GM12872 (cell line): ENCODE results near the gene ZC3H15.

Experiments
- TF ChIP-seq, protein P1 (sequence below): IDR thresholded peaks from 3 replicates; pipeline ENCODE4 v1.5.1; 2011; ENCODE audit warnings: low read depth, mild to moderate bottlenecking, low read length, moderate library complexity; ENCODE audit not compliant: insufficient read depth

ZC3H15 gene

DNA sequence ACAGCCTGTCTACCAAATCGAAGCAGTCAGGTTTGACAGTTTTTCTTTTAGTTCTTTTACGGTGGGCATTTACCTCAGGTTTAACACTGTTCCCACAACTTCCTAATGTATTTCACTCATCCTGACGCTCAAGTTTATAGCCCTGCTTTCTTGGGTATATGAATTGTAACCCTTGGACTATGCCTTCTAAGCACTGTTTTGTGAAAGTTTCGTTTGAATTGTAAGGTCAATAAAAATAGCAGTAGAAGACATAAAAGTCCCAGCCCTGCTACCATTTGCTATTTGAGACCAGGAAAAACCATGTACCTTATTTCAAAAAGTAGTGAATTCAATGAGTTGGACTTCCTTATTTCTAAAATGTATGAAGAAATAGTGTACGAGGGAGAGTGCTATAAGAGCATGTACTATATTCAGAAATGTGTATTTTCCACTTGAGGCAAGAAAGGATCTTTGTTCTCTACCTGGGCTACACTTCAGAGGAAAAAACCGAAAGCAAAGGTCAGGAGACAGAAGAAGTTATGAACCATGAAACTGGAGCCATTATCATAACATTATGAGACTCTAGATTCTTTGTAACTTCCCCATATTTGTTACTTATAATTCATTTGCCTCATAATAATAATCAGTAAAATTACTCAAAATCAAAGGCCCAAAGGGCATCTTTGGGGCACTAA, 1.9 kb upstream of the ZC3H15 start:
- TF ChIP-seq, protein P1, sequence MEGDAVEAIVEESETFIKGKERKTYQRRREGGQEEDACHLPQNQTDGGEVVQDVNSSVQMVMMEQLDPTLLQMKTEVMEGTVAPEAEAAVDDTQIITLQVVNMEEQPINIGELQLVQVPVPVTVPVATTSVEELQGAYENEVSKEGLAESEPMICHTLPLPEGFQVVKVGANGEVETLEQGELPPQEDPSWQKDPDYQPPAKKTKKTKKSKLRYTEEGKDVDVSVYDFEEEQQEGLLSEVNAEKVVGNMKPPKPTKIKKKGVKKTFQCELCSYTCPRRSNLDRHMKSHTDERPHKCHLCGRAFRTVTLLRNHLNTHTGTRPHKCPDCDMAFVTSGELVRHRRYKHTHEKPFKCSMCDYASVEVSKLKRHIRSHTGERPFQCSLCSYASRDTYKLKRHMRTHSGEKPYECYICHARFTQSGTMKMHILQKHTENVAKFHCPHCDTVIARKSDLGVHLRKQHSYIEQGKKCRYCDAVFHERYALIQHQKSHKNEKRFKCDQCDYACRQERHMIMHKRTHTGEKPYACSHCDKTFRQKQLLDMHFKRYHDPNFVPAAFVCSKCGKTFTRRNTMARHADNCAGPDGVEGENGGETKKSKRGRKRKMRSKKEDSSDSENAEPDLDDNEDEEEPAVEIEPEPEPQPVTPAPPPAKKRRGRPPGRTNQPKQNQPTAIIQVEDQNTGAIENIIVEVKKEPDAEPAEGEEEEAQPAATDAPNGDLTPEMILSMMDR, result no peak

DNA sequence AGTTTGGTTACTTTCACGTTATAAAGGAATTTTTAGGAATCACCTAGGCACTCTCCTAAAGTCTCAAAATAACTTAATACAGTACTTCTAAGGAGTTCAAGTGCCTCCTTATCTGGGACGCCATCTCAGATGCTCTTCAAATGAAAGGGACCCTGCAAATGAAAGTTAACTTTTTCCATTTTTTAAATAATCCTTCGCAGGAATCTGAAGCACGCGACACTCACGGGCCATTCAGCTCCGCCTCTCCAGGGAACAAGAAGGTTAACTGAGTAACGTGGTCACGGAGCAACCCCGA, 537 bp upstream of the ZC3H15 start:
- TF ChIP-seq, protein P1, result no peak

DNA sequence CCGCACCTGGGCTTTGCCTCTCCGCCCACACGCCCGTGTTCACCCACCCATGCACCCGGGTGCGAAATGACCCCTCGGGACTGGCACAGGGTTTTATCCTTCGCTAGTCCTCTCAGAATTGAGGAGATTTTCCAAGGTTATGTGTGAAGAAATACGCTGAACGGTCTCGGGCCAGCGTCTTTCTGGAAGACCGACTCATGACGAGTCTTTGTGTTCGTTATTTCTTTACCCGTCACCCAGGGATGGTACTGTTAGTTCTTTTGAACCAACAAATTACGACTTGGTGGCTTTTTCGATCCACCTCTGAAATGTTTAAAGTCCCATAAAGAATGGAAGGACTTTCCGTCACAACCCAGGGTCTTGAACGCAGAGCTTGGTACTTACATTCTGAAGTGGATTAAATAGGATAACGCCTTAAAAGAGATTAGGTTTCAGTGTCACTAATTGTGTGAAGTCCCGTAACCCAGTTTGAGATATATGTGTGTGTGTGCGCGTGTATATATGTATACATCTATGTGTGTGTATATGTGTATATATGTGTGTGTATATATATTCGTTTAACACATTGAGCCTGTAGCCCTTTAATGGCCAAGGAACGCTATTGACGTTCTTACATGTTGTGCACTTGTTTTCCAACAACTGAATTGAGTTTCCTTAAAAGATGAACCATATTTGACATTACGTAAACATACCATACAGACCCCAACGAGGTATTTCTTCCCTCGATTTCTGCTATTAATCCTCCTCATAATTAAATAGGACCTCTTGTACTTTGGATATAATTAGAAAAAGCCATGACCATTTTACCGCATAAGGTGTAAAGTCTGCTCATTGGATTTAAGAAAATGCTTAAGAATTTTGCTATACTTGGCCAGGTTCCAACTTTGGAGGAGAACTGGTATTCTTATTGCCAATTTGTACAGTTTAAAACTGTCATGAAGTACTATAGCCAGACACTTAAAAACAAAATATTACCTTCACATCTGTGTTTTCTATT, 889 bp downstream of the ZC3H15 start:
- TF ChIP-seq, protein P1, result no peak

DNA sequence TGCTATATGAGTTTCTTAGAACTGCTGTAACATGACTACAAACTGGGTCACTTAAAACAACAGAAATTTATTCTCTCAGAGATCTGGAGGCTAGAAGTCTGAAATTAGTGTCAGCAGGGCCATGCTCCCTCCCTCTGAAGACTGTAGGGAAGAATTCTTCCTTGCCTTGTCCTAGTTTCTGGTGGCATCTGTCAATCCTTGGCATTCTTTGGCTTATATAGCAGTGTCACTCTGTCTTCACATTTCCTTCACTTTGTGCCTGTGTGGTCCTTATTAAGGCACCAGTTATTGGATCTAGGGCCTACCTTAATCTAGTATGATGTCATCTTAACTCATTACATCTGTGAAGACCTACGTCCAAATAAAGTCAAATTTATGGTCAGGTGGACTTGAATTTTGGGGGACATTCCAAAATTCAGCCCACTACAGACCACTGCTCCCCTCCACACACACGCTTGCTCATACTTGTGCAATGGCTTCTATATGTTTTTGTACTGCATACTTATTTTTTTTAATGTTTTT, 7.6 kb downstream of the ZC3H15 start:
- TF ChIP-seq, protein P1, result no peak

DNA sequence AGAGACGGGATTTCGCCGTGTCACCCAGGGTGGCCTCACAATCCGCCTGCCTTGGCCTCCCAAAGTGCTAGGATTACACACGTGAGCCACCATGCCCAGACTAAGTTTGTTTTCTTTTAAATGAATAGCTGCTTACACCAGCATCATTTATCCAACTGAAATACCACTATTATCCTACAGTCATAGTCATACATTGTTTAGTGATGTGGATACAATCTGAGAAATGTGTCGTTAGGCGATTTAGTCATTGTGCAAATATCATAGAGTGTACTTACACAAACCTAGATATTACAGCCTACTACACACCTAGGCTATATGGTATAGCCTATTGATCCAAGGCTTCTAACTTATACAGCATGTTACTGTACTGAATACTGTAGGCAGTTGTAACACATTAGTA, 10.3 kb downstream of the ZC3H15 start:
- TF ChIP-seq, protein P1, result no peak

DNA sequence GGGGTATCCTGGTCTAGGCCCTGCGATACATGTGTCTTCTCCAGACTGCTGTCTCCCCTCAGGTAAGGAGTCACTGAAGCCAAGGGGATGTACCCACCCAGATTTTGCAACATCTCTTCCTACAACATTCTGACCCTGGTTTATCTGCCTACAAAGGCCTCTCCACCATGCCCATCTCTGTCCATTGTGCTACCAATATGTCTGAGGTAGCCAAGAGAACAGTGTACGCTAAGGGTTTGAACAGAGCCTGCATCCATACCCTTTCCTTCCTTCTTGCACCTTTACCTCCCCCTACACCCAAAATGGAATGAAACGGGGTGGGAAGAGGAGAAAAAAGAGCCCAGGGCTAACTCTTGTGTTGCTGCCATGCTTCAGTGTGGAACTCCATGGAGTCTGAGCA, 11.9 kb downstream of the ZC3H15 start:
- TF ChIP-seq, protein P1, result no peak

DNA sequence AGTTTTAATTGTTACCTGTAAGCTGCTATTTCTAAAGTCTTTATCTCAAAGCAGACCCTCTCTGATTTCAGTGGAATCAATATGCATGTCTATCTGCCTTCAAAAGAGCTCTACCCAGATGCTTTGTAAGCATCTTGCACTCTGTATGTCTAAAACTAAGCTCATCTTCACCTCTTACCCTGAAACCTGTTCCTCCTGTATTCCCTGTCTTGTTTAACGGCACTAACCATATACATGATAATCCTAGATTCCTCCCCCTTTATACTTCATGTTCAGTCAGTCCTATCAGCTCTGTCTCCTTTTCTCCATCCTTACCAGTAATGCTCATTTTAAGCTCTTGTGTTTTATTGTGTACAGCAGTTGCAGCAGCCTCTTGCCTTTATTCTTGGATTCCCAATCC, 12.8 kb downstream of the ZC3H15 start:
- TF ChIP-seq, protein P1, result no peak
